Activated T-helper 2 cell treated with anti-CD3 and anti-CD28 coated beads, Interferon-gamma antibody, Interleukin-2, Interleukin-4, amounts not matched to agents 10 μg/mL and 5 μg/mL and 100 μg/mL, durations not matched to agents 14 hours and 24 hours and 36 hours (primary cell): ENCODE data around the gene RBP2. TPM values are rescaled to one million over a fixed set of nuclear protein-coding genes. Genes with fewer than 3 reads are reported as not detected.
"Not testable (repeated sequence)": the region's sequence is repeated elsewhere in the genome, so short reads cannot be mapped to it uniquely, and the experiment has no call there.

Experiments used
- DNase-seq: peaks from one replicate; pipeline ENCODE4 v3.0.0; 2021; ENCODE audit warnings: low spot score
- H3K27ac Mint-ChIP-seq: one replicate; pipeline ENCODE4 v1.8.0; 2021; ENCODE audit warnings: mixed read lengths
- H3K27me3 Mint-ChIP-seq: one replicate; pipeline ENCODE4 v1.8.0; 2021; ENCODE audit warnings: low read depth, mixed read lengths
- H3K36me3 Mint-ChIP-seq: one replicate; pipeline ENCODE4 v1.8.0; 2021; ENCODE audit warnings: low read depth, mixed read lengths
- H3K4me1 Mint-ChIP-seq: one replicate; pipeline ENCODE4 v1.8.0; 2021; ENCODE audit warnings: low read depth, mixed read lengths
- H3K4me3 Mint-ChIP-seq: one replicate; pipeline ENCODE4 v1.8.0; 2021; ENCODE audit warnings: low read depth, mild to moderate bottlenecking, moderate library complexity, mixed read lengths
- H3K9me3 Mint-ChIP-seq: one replicate; pipeline ENCODE4 v1.8.0; 2021; ENCODE audit warnings: mixed read lengths
- intact Hi-C: fragments of 100-400 bp; cut with micrococcal nuclease; formaldehyde crosslinking; loops from one replicate; pipeline ENCODE4 v1.15.1; 2023
- total RNA-seq: library from RNA; stranded (reverse); gene quantifications from 2 replicates; pipeline ENCODE4 v1.2.3, GENCODE V29; 2022

RBP2 gene
- total RNA-seq, 1 donor from 2014 or later, result not detected

DNA sequence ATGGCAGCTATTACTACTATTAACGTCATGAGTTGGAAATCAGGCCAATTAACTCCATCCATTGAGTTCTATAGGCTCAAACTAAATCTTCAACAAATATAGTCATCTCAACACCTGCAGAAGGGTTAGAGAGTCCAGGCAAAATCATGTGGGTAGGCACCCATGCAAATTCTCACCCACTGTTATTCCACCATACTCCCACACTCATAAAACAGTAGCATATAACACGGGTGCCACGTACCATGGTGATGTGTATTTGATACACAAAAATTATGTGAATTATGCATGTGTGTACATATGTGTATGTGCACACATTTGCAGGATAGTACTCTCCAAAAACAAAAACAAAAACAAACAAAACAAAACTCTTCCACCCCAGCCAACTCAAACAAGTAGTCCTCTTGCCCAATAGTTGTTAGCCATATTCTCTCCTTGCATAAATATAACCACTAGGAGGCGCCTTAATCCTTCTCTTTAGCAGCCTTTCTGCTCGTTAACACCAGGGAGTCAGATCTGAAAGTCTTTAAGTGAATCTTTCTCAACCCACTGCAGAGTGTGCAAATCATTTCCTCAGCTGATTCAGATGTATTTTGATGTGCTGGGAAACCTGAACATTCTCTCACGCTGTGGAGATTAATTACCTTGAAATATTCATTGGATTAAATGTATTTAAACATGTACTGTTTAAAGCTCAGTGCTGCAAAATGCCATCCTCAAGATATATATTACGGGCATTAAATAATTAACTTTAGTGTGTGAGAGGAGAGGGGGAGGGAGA is 48.8 kb downstream of the RBP2 start:
- no peaks in the 10 kb centered on the region for H3K9me3 Mint-ChIP-seq
- H3K27me3 Mint-ChIP-seq, result no peaks in the 10 kb centered on the region
- no peak overlapping the region for H3K27ac Mint-ChIP-seq
- no peaks in the 10 kb centered on the region for H3K4me1 Mint-ChIP-seq
- no peak overlapping the region for H3K4me3 Mint-ChIP-seq
- H3K36me3 Mint-ChIP-seq, result no peaks in the 10 kb centered on the region
- no peak for DNase-seq
- intact Hi-C loops, result loop anchor here (1.0 to 5.0 kb wide), 3 partner anchors 93 to 1435 kb away; partner anchors contain the start of gene CLSTN2

GRCh38 chr3:139425745-139426400 is 50.4 kb downstream of the RBP2 start:
- H3K27ac Mint-ChIP-seq, result no peak overlapping the region
- H3K9me3 Mint-ChIP-seq, result no peaks in the 10 kb centered on the region
- H3K36me3 Mint-ChIP-seq, result no peaks in the 10 kb centered on the region
- H3K4me1 Mint-ChIP-seq, result no peaks in the 10 kb centered on the region
- no peaks in the 10 kb centered on the region for H3K27me3 Mint-ChIP-seq
- no peak for DNase-seq
- intact Hi-C loops, result loop anchor here (2.0 to 5.0 kb wide), 2 partner anchors 511 to 1437 kb away; partner anchors contain the start of gene CLSTN2
- no peak overlapping the region for H3K4me3 Mint-ChIP-seq

- H3K9me3 Mint-ChIP-seq, result no peaks in the 10 kb centered on the region
- no peaks in the 10 kb centered on the region for H3K36me3 Mint-ChIP-seq
- no peak overlapping the region for H3K27ac Mint-ChIP-seq
- intact Hi-C loops, result no loop called here
- H3K4me1 Mint-ChIP-seq, result no peaks in the 10 kb centered on the region
- no peak for DNase-seq
- no peaks in the 10 kb centered on the region for H3K27me3 Mint-ChIP-seq
- no peak overlapping the region for H3K4me3 Mint-ChIP-seq
Measured at GRCh38 chr3:139423232-139423631, 53.1 kb downstream of the RBP2 start.

- intact Hi-C loops, result no loop called here
Measured at GRCh38 chr3:139421460-139421859, 54.9 kb downstream of the RBP2 start.

GRCh38 chr3:139421040-139421439 is 55.3 kb downstream of the RBP2 start:
- intact Hi-C loops, result no loop called here
- Mint-ChIP-seq H3K4me1 (no peaks in the 10 kb centered on the region), H3K27ac (no peak overlapping the region), H3K4me3 (no peak overlapping the region), H3K36me3 (no peaks in the 10 kb centered on the region), H3K9me3 (peaks cover 8% of the 10 kb centered on the region), H3K27me3 (peaks cover 10% of the 10 kb centered on the region)
- DNase-seq, result no peak

More at GRCh38 chr3:139421460-139421859, 54.9 kb downstream of the RBP2 start:
- H3K36me3 Mint-ChIP-seq, result no peaks in the 10 kb centered on the region
- no peak for DNase-seq
- H3K9me3 Mint-ChIP-seq, result peaks cover 4% of the 10 kb centered on the region
- H3K27me3 Mint-ChIP-seq, result peaks cover 9% of the 10 kb centered on the region
- no peak overlapping the region for H3K27ac Mint-ChIP-seq
- no peaks in the 10 kb centered on the region for H3K4me1 Mint-ChIP-seq
- H3K4me3 Mint-ChIP-seq, result no peak overlapping the region

DNA sequence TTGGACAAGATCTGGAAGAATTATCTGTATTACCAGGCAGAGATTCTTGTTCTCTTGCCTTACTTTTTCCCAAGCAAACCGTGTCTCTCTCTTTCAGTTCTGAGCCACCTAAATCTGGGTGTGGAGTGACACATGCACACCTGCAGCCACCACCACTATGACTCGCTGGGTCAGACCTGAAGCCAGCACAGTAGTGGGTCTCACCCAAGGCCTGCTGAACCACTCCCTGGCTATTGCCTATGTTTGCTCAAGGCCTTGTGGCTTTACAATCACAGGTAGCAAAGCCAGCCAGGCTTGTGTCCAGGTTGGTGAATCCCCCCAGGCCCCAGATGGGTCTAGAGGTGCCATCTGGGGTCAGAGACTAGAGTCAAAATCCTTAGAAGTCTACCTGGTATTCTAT is 58.2 kb downstream of the RBP2 start:
- Mint-ChIP-seq H3K4me1 (no peaks in the 10 kb centered on the region), H3K27ac (no peak overlapping the region), H3K36me3 (no peaks in the 10 kb centered on the region), H3K4me3 (no peak overlapping the region), H3K27me3 (peaks cover 10% of the 10 kb centered on the region), H3K9me3 (peaks cover 22% of the 10 kb centered on the region)
- intact Hi-C loops, result no loop called here
- no peak for DNase-seq

GRCh38 chr3:139416275-139416674 is 60.0 kb downstream of the RBP2 start:
- DNase-seq, result no peak
- Mint-ChIP-seq H3K4me1 (no peaks in the 10 kb centered on the region), H3K4me3 (no peak overlapping the region), H3K27ac (no peak overlapping the region), H3K9me3 (peaks cover 27% of the 10 kb centered on the region), H3K27me3 (peaks cover 10% of the 10 kb centered on the region), H3K36me3 (no peaks in the 10 kb centered on the region)
- intact Hi-C loops, result no loop called here

DNA sequence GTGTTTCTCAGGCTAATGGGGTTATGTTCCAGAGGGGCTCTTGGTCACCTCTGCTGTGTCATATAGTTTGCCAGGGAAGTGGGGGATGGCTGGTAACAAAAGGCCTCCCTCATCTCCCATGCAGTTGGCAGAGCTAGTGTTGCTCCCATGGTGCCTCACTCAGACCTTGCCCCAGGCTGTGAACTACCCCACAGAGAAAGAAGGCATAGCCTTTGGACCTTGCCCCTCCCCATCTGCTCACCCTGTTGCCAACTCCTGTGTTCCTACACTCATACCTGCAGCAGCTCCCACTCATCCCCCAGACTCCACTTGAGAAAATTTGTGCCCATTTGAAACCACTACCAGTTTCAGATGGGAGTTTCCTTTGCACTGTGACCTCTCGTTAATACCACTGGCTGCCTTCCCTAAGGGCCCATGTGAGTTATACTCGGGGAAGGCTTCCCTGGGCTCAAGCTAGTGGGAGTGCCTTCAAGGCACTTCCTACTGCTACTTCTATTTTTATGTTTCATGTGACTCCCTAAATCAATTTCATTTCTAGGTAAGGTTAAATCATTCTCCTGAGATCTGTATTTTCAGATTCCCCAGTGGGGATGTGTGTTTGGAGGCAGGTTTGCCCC is 61.6 kb downstream of the RBP2 start:
- H3K9me3 Mint-ChIP-seq, result peaks cover 27% of the 10 kb centered on the region
- H3K36me3 Mint-ChIP-seq, result no peaks in the 10 kb centered on the region
- no peak overlapping the region for H3K4me3 Mint-ChIP-seq

DNA sequence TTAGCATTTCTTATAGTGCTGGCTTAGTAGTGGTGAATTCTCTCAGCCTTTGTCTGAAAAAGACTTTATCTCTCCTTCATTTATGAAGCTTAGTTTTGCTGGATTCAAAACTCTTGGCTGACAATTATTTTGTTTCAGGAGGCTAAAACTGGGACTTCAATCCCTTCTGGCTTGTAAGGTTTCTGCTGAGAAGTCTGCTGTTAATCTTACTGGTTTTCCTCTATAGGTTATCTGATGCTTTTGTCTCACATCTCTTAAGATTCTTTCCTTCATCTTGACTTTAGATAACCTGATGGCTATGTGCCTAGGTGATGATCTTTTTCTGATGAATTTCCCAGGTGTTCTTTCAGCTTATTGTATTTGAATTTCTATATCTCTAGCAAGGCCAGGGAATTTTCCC is 63.4 kb downstream of the RBP2 start:
- DNase-seq, H3K4me1 Mint-ChIP-seq, H3K36me3 Mint-ChIP-seq, intact Hi-C loops, H3K27ac Mint-ChIP-seq, H3K4me3 Mint-ChIP-seq: not testable (repeated sequence)
- Mint-ChIP-seq H3K9me3 (peaks cover 27% of the 10 kb centered on the region), H3K27me3 (peaks cover 10% of the 10 kb centered on the region)

More for the DNA sequence above, 61.6 kb downstream of the RBP2 start:
- no peaks in the 10 kb centered on the region for H3K4me1 Mint-ChIP-seq
- H3K27ac Mint-ChIP-seq, result no peak overlapping the region
- peaks cover 10% of the 10 kb centered on the region for H3K27me3 Mint-ChIP-seq
- DNase-seq, result no peak
- intact Hi-C loops, result no loop called here

Other genes with a start within 250 kb of the RBP2 start
- 51.2 and 51.9 TPM in 2 replicates for gene MRPS22, start 132.5 kb downstream of the RBP2 start, total RNA-seq
- gene COPB2, start 86.9 kb downstream of the RBP2 start, total RNA-seq, result 119 and 120 TPM in 2 replicates
- gene RBP1, start 63.2 kb upstream of the RBP2 start, total RNA-seq, result not detected in 2 replicates
- gene NMNAT3, start 201.5 kb upstream of the RBP2 start, total RNA-seq, result 0.43 and 1.3 TPM in 2 replicates